ENCODE measurements around the gene TOGARAM2. TPM values are rescaled to one million over a fixed set of nuclear protein-coding genes. Genes with fewer than 3 reads are reported as not detected.

TOGARAM2 gene
- total RNA-seq, 2 experiments from 2014 or later = 0.03 TPM; not detected in 1

DNA sequence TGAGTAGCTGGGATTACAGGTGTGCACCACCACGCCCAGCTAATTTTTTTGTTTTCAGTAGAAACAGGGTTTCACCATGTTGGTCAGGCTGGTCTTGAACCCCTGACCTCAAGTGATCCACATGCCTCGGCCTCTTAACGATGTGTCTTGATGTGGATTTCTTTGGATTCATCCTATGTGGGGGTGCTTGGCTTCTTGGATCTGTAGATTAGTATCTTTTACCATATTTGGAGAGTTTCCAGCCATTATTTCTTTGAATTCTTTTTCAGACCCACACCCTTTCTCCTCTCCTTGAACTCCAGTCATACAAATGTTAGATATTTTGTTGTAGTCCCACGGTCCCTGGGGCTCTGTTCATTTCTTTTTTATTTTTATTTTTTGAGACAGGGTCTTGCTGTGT is 6.8 kb upstream of the TOGARAM2 start:
- POLR2A ChIA-PET = no interaction called here
- Histone ChIP-seq H3K9me3 (ENCODE audit: low read length) (no peaks in the 10 kb centered on the region), H3K27ac (ENCODE audit: low read depth, low read length, poor library complexity, severe bottlenecking) (no peak overlapping the region), H3K9me2 (ENCODE audit: insufficient read depth, low read length) (no peaks in the 10 kb centered on the region), H3K4me2 (ENCODE audit: low read length) (no peak overlapping the region), H3K36me3 (ENCODE audit: insufficient read depth, low read length) (no peaks in the 10 kb centered on the region), H2AFZ (ENCODE audit: low read length) (no peak overlapping the region), H4K20me1 (ENCODE audit: insufficient read depth, low read length) (no peaks in the 10 kb centered on the region), H3K4me1 (ENCODE audit: insufficient read depth, low read length, poor library complexity, severe bottlenecking) (no peaks in the 10 kb centered on the region), H3K4me3 (ENCODE audit: low read depth, low read length, poor library complexity, severe bottlenecking) (no peak overlapping the region), H3K79me2 (ENCODE audit: insufficient read depth, low read depth, low read length) (no peaks in the 10 kb centered on the region)
- intact Hi-C loops (cut with micrococcal nuclease; ENCODE audit: unreplicated experiment) = no loop called here
- no peak for TF ChIP-seq EZH2phosphoT487 (IDR thresholded peaks at IDR 0.05; ENCODE audit: borderline replicate concordance, low read depth, low read length)
- TF ChIP-seq, protein P1, sequence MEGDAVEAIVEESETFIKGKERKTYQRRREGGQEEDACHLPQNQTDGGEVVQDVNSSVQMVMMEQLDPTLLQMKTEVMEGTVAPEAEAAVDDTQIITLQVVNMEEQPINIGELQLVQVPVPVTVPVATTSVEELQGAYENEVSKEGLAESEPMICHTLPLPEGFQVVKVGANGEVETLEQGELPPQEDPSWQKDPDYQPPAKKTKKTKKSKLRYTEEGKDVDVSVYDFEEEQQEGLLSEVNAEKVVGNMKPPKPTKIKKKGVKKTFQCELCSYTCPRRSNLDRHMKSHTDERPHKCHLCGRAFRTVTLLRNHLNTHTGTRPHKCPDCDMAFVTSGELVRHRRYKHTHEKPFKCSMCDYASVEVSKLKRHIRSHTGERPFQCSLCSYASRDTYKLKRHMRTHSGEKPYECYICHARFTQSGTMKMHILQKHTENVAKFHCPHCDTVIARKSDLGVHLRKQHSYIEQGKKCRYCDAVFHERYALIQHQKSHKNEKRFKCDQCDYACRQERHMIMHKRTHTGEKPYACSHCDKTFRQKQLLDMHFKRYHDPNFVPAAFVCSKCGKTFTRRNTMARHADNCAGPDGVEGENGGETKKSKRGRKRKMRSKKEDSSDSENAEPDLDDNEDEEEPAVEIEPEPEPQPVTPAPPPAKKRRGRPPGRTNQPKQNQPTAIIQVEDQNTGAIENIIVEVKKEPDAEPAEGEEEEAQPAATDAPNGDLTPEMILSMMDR (conservative IDR thresholded peaks at IDR 0.05; ENCODE audit: low read length) = no peak
- CTCF ChIA-PET (ENCODE audit: unreplicated experiment) = no interaction called here
- BruUV-seq (replicated peaks) = no TSS peak
- no peak for DNase-seq (ENCODE audit: low spot score)

DNA sequence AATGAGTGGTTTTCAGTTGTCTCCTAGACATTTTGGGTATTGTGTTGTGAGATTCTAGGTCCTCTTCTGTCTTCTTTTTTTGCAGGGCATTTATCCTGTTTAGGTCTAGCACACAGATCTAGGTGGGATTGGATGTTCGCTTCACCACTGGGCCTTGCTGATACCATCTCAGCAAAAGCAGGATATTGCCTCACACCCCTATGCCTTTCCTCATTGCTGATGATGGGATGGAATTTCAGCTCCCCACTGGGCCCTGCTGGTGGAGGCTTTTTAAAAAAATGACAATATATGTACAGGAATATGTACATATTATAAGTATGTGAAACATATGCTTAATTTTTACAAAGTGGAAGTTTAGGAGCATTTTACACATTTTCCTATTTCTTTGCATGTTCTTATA is 5.4 kb upstream of the TOGARAM2 start:
- no peak for DNase-seq (ENCODE audit: low spot score)
- H3K4me1 ChIP-seq (ENCODE audit: insufficient read depth, low read length, poor library complexity, severe bottlenecking) = no peaks in the 10 kb centered on the region
- H3K4me3 ChIP-seq (ENCODE audit: low read depth, low read length, poor library complexity, severe bottlenecking) = no peak overlapping the region
- H3K9me3 ChIP-seq (ENCODE audit: low read length) = no peaks in the 10 kb centered on the region
- no TSS peak for BruUV-seq (replicated peaks)
- no peaks in the 10 kb centered on the region for H3K36me3 ChIP-seq (ENCODE audit: insufficient read depth, low read length)
- TF ChIP-seq, protein P1 (conservative IDR thresholded peaks at IDR 0.05; ENCODE audit: low read length) = no peak
- no peak for TF ChIP-seq EZH2phosphoT487 (IDR thresholded peaks at IDR 0.05; ENCODE audit: borderline replicate concordance, low read depth, low read length)
- intact Hi-C loops (cut with micrococcal nuclease; ENCODE audit: unreplicated experiment) = no loop called here
- no peak overlapping the region for H3K4me2 ChIP-seq (ENCODE audit: low read length)
- H2AFZ ChIP-seq (ENCODE audit: low read length) = no peak overlapping the region
- H4K20me1 ChIP-seq (ENCODE audit: insufficient read depth, low read length) = no peaks in the 10 kb centered on the region
- ChIA-PET CTCF (ENCODE audit: unreplicated experiment) (no interaction called here), POLR2A (no interaction called here)
- H3K79me2 ChIP-seq (ENCODE audit: insufficient read depth, low read depth, low read length) = no peaks in the 10 kb centered on the region
- no peak overlapping the region for H3K27ac ChIP-seq (ENCODE audit: low read depth, low read length, poor library complexity, severe bottlenecking)
- H3K9me2 ChIP-seq (ENCODE audit: insufficient read depth, low read length) = no peaks in the 10 kb centered on the region

DNA sequence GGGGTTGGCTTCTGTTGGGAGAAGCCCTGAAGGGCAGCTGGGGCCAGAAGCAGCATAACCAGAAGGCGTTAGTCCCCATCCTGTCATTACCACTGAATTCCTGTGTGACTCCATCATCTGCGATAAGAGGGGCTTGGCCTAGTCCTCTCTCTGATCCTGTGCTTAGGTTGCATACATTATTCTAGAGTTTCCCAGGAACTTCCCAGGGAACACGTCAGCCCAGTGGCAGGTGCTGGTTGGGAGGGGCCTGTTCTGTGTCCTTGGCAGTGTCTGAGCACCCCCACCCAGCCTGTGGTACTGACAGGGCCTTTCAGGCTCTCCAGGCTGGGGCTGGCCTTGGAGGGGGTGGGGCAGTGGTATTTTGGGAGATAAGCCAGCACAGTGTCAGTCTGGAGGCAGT is 4.5 kb upstream of the TOGARAM2 start:
- H4K20me1 ChIP-seq (ENCODE audit: insufficient read depth, low read length) = no peaks in the 10 kb centered on the region
- no peak overlapping the region for H3K4me2 ChIP-seq (ENCODE audit: low read length)
- no peak for DNase-seq (ENCODE audit: low spot score)
- H3K79me2 ChIP-seq (ENCODE audit: insufficient read depth, low read depth, low read length) = no peaks in the 10 kb centered on the region
- intact Hi-C loops (cut with micrococcal nuclease; ENCODE audit: unreplicated experiment) = no loop called here
- TF ChIP-seq, protein P1 (conservative IDR thresholded peaks at IDR 0.05; ENCODE audit: low read length) = no peak
- TF ChIP-seq EZH2phosphoT487 (IDR thresholded peaks at IDR 0.05; ENCODE audit: borderline replicate concordance, low read depth, low read length) = no peak
- H3K4me3 ChIP-seq (ENCODE audit: low read depth, low read length, poor library complexity, severe bottlenecking) = no peak overlapping the region
- no peak overlapping the region for H3K27ac ChIP-seq (ENCODE audit: low read depth, low read length, poor library complexity, severe bottlenecking)
- no peaks in the 10 kb centered on the region for H3K4me1 ChIP-seq (ENCODE audit: insufficient read depth, low read length, poor library complexity, severe bottlenecking)
- no peaks in the 10 kb centered on the region for H3K36me3 ChIP-seq (ENCODE audit: insufficient read depth, low read length)
- no peaks in the 10 kb centered on the region for H3K9me2 ChIP-seq (ENCODE audit: insufficient read depth, low read length)
- BruUV-seq (replicated peaks) = no TSS peak
- no peaks in the 10 kb centered on the region for H3K9me3 ChIP-seq (ENCODE audit: low read length)
- H2AFZ ChIP-seq (ENCODE audit: low read length) = no peak overlapping the region
- ChIA-PET CTCF (ENCODE audit: unreplicated experiment) (no interaction called here), POLR2A (interaction anchor here (0.5 kb wide), 1 partner anchor 197 kb away, joined by 3 read pairs; no protein-coding TSS in a partner anchor)

Measured in OCI-LY7 (cell line).